IPS-18c (cell line): ENCODE results near the gene FEM1B.
"Not testable (repeated sequence)": the region's sequence is repeated elsewhere in the genome, so short reads cannot be mapped to it uniquely, and the experiment has no call there.

Source experiments
- H3K4me3 ChIP-seq: 2 replicates; pipeline ENCODE4 v1.7.0; 2013; ENCODE audit warnings: low read depth, mild to moderate bottlenecking, low read length, moderate library complexity; ENCODE audit not compliant: insufficient read depth
- H3K9me3 ChIP-seq: one replicate; pipeline ENCODE4 v1.6.1; 2013; ENCODE audit warnings: mild to moderate bottlenecking, low read length, moderate library complexity; ENCODE audit not compliant: control insufficient read depth, insufficient read depth

The FEM1B gene

GRCh38 chr15:68277603-68278344, at the start of gene FEM1B:
FEM1B (plus strand) TSS chr15:68277745; CDS start chr15:68278418, 673 bp downstream.
- Histone ChIP-seq H3K4me3 (peak within 1 kb of the TSS; percentile 95), H3K9me3 (no peaks in the 10 kb centered on the region)

- H3K9me3 ChIP-seq: peaks cover 1% of the 10 kb centered on the region
- H3K4me3 ChIP-seq: peak overlapping the region; percentile 93
Observed at GRCh38 chr15:68228143-68228970, 49.2 kb upstream of the FEM1B start.

GRCh38 chr15:68228971-68229385, 48.6 kb upstream of the FEM1B start:
- H3K4me3 ChIP-seq: peak overlapping the region; percentile 93
- no peaks in the 10 kb centered on the region for H3K9me3 ChIP-seq

GRCh38 chr15:68229386-68230156, 48.0 kb upstream of the FEM1B start, which contains the start of gene CLN6:
CLN6 (minus strand) TSS chr15:68229728; CDS start chr15:68229584, 144 bp downstream.
- peak within 1 kb of the TSS; percentile 93 for H3K4me3 ChIP-seq
- no peaks in the 10 kb centered on the region for H3K9me3 ChIP-seq

- peak overlapping the region; percentile 93 for H3K4me3 ChIP-seq
- no peaks in the 10 kb centered on the region for H3K9me3 ChIP-seq
Observed at GRCh38 chr15:68230157-68231100, 47.1 kb upstream of the FEM1B start.

- H3K4me3 ChIP-seq: no peak overlapping the region
- no peaks in the 10 kb centered on the region for H3K9me3 ChIP-seq
Observed at GRCh38 chr15:68231102-68231818, 46.3 kb upstream of the FEM1B start.

- no peak overlapping the region for H3K4me3 ChIP-seq
Observed at GRCh38 chr15:68232449-68232848, 45.1 kb upstream of the FEM1B start.

GRCh38 chr15:68232937-68233336, 44.6 kb upstream of the FEM1B start:
- Histone ChIP-seq H3K4me3 (no peak overlapping the region), H3K9me3 (no peaks in the 10 kb centered on the region)

More at GRCh38 chr15:68232449-68232848, 45.1 kb upstream of the FEM1B start:
- no peaks in the 10 kb centered on the region for H3K9me3 ChIP-seq

- H3K4me3 ChIP-seq: no peak overlapping the region
- no peaks in the 10 kb centered on the region for H3K9me3 ChIP-seq
Observed at GRCh38 chr15:68234060-68234459, 43.5 kb upstream of the FEM1B start.

GRCh38 chr15:68234520-68234919, 43.0 kb upstream of the FEM1B start:
- not testable (repeated sequence) for H3K4me3 ChIP-seq, H3K9me3 ChIP-seq

GRCh38 chr15:68235022-68235421, 42.5 kb upstream of the FEM1B start:
- no peaks in the 10 kb centered on the region for H3K9me3 ChIP-seq
- no peak overlapping the region for H3K4me3 ChIP-seq

GRCh38 chr15:68239025-68239424, 38.5 kb upstream of the FEM1B start:
- no peak overlapping the region for H3K4me3 ChIP-seq

GRCh38 chr15:68241088-68241935, 36.2 kb upstream of the FEM1B start:
- no peak overlapping the region for H3K4me3 ChIP-seq
- peaks cover 2% of the 10 kb centered on the region for H3K9me3 ChIP-seq

More at GRCh38 chr15:68239025-68239424, 38.5 kb upstream of the FEM1B start:
- H3K9me3 ChIP-seq: peaks cover 2% of the 10 kb centered on the region

GRCh38 chr15:68244235-68244634, 33.3 kb upstream of the FEM1B start:
- no peak overlapping the region for H3K4me3 ChIP-seq

GRCh38 chr15:68249058-68249713, 28.4 kb upstream of the FEM1B start:
- H3K9me3 ChIP-seq: peaks cover 2% of the 10 kb centered on the region
- no peak overlapping the region for H3K4me3 ChIP-seq

More at GRCh38 chr15:68244235-68244634, 33.3 kb upstream of the FEM1B start:
- H3K9me3 ChIP-seq: peaks cover 4% of the 10 kb centered on the region
